ENCODE results near the gene NTRK2.
"Not testable (repeated sequence)": the region's sequence is repeated elsewhere in the genome, so short reads cannot be mapped to it uniquely, and the experiment has no call there.

Gene NTRK2

GRCh38 chr9:85064811-85065371 is 395.4 kb downstream of the NTRK2 start:
- H3K4me1 ChIP-seq (ENCODE audit: insufficient read depth, low read length, severe bottlenecking): no peaks in the 10 kb centered on the region
- no peaks in the 10 kb centered on the region for H3K79me2 ChIP-seq (ENCODE audit: insufficient read depth, low read length)
- no peak overlapping the region for H3K9ac ChIP-seq (ENCODE audit: low read length)
- H3K4me2 ChIP-seq (ENCODE audit: low read length): no peak overlapping the region
- H3F3A ChIP-seq (ENCODE audit: insufficient read depth, low read length): no peaks in the 10 kb centered on the region
- no peaks in the 10 kb centered on the region for H3K36me3 ChIP-seq (ENCODE audit: insufficient read depth, low read length)
- TF ChIP-seq CTCF (IDR thresholded peaks at IDR 0.05; ENCODE audit: low read length): no peak
- TF ChIP-seq EZH2 (IDR thresholded peaks at IDR 0.05; ENCODE audit: borderline replicate concordance, low read length): no peak
- H3K27ac ChIP-seq (ENCODE audit: low read depth, low read length, poor library complexity, severe bottlenecking): no peak overlapping the region
- no peaks in the 10 kb centered on the region for H4K20me1 ChIP-seq (ENCODE audit: insufficient read depth, low read length)
- no peaks in the 10 kb centered on the region for H3K9me3 ChIP-seq (ENCODE audit: low read length)
- H3K9me2 ChIP-seq (ENCODE audit: low read depth, low read length): no peaks in the 10 kb centered on the region
- H3K4me3 ChIP-seq (ENCODE audit: low read depth, low read length, poor library complexity, severe bottlenecking): no peak overlapping the region
- H3K27me3 ChIP-seq (ENCODE audit: insufficient read depth, low read length): no peaks in the 10 kb centered on the region
- no peak overlapping the region for H2AFZ ChIP-seq (ENCODE audit: low read length)

- no peak overlapping the region for H3K27ac ChIP-seq (ENCODE audit: low read depth, low read length, poor library complexity, severe bottlenecking)
- H3K79me2 ChIP-seq (ENCODE audit: insufficient read depth, low read length): no peaks in the 10 kb centered on the region
- no peaks in the 10 kb centered on the region for H3K4me1 ChIP-seq (ENCODE audit: insufficient read depth, low read length, severe bottlenecking)
- H4K20me1 ChIP-seq (ENCODE audit: insufficient read depth, low read length): no peaks in the 10 kb centered on the region
- H3K4me2 ChIP-seq (ENCODE audit: low read length): no peak overlapping the region
- no peak overlapping the region for H3K4me3 ChIP-seq (ENCODE audit: low read depth, low read length, poor library complexity, severe bottlenecking)
- H3K36me3 ChIP-seq (ENCODE audit: insufficient read depth, low read length): no peaks in the 10 kb centered on the region
- H3F3A ChIP-seq (ENCODE audit: insufficient read depth, low read length): no peaks in the 10 kb centered on the region
- no peaks in the 10 kb centered on the region for H3K9me3 ChIP-seq (ENCODE audit: low read length)
- H3K9me2 ChIP-seq (ENCODE audit: low read depth, low read length): no peaks in the 10 kb centered on the region
- no peaks in the 10 kb centered on the region for H3K27me3 ChIP-seq (ENCODE audit: insufficient read depth, low read length)
- TF ChIP-seq EZH2 (IDR thresholded peaks at IDR 0.05; ENCODE audit: borderline replicate concordance, low read length) (no peak), CTCF (IDR thresholded peaks at IDR 0.05; ENCODE audit: low read length) (no peak)
- H3K9ac ChIP-seq (ENCODE audit: low read length): no peak overlapping the region
- no peak overlapping the region for H2AFZ ChIP-seq (ENCODE audit: low read length)
Observed at GRCh38 chr9:85067792-85068191, 398.3 kb downstream of the NTRK2 start.

GRCh38 chr9:85069421-85069820 is 399.9 kb downstream of the NTRK2 start:
- H3K4me1 ChIP-seq (ENCODE audit: insufficient read depth, low read length, severe bottlenecking); H3K4me2 ChIP-seq (ENCODE audit: low read length); H3K9me2 ChIP-seq (ENCODE audit: low read depth, low read length); H3K4me3 ChIP-seq (ENCODE audit: low read depth, low read length, poor library complexity, severe bottlenecking); H3K79me2 ChIP-seq (ENCODE audit: insufficient read depth, low read length); H3K27me3 ChIP-seq (ENCODE audit: insufficient read depth, low read length); H3K9me3 ChIP-seq (ENCODE audit: low read length); H3F3A ChIP-seq (ENCODE audit: insufficient read depth, low read length); H4K20me1 ChIP-seq (ENCODE audit: insufficient read depth, low read length); H3K27ac ChIP-seq (ENCODE audit: low read depth, low read length, poor library complexity, severe bottlenecking); H3K9ac ChIP-seq (ENCODE audit: low read length); H3K36me3 ChIP-seq (ENCODE audit: insufficient read depth, low read length); H2AFZ ChIP-seq (ENCODE audit: low read length): not testable (repeated sequence)
